ENCODE results near the gene MRPL17.
"Not testable (repeated sequence)": the region's sequence is repeated elsewhere in the genome, so short reads cannot be mapped to it uniquely, and the experiment has no call there.

- not testable (repeated sequence) for TF ChIP-seq POLR2AphosphoS5, CTCF (IDR thresholded peaks at IDR 0.05)
Measured at GRCh38 chr11:6690431-6691132, 7.4 kb upstream of the MRPL17 start.

Data from transverse colon (tissue), 4 donors.